ENCODE measurements around the gene KIRREL3.

DNA sequence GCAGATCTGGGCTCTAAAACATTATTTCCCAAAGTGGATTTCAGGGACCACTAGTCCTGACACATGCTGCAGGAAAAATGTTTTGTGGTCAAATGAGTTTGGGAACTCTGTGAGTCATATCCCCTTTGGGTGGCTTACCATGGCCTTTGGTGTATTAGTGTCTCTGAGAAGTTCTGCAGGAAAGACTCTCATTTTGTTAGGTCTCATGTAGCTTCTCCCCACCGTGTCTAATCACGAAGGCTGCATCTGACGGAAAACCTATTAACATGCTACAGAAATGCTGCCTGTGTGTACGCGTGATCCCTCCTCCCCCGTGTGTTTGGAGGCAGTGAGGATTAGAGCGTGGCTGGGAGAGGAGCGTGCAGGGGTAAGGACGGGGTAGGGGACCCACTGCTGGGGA is 453.4 kb downstream of the KIRREL3 start:
- TF ChIP-seq, protein P1, sequence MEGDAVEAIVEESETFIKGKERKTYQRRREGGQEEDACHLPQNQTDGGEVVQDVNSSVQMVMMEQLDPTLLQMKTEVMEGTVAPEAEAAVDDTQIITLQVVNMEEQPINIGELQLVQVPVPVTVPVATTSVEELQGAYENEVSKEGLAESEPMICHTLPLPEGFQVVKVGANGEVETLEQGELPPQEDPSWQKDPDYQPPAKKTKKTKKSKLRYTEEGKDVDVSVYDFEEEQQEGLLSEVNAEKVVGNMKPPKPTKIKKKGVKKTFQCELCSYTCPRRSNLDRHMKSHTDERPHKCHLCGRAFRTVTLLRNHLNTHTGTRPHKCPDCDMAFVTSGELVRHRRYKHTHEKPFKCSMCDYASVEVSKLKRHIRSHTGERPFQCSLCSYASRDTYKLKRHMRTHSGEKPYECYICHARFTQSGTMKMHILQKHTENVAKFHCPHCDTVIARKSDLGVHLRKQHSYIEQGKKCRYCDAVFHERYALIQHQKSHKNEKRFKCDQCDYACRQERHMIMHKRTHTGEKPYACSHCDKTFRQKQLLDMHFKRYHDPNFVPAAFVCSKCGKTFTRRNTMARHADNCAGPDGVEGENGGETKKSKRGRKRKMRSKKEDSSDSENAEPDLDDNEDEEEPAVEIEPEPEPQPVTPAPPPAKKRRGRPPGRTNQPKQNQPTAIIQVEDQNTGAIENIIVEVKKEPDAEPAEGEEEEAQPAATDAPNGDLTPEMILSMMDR (conservative IDR thresholded peaks at IDR 0.05) = no peak
- no peak for TF ChIP-seq ZFX (IDR thresholded peaks at IDR 0.05)
